HG02588 (cell line): ENCODE measurements around the gene IMP3.

Experiments
- ATAC-seq: cut with Tn5 transposase; IDR thresholded peaks from one replicate; pipeline ENCODE4 v1.9.1; 2021; ENCODE audit warnings: mild to moderate bottlenecking, moderate library complexity; ENCODE audit not compliant: unreplicated experiment

Gene IMP3

GRCh38 chr15:75625542-75626347 is 14.3 kb downstream of the IMP3 start, which contains the start of gene SNUPN:
Gene SNUPN (minus strand): TSS chr15:75625725. CDS start chr15:75621051, 4,674 bp downstream.
- peak; percentile 63 for ATAC-seq

DNA sequence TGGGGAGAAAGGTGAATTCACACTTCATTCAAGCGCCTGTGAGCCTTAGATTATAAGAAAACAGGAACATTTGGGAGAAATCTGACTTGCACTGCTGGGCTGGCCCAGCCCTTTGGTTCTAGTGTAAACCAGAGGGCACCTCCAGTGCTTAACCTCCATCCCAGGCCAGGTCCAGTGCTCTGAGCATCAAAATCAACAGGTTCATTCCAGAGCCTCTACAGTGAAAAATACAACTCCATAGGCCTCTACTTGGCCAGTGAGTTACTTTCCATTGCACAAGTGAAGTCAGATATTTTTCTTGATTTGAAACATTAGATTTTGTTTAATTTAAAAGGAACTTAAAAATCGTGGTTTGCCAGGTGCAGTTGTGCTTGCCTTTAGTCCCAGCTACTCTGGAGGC is 17.5 kb downstream of the IMP3 start:
- no peak for ATAC-seq

GRCh38 chr15:75620841-75621391 is 19.1 kb downstream of the IMP3 start:
- no peak for ATAC-seq

DNA sequence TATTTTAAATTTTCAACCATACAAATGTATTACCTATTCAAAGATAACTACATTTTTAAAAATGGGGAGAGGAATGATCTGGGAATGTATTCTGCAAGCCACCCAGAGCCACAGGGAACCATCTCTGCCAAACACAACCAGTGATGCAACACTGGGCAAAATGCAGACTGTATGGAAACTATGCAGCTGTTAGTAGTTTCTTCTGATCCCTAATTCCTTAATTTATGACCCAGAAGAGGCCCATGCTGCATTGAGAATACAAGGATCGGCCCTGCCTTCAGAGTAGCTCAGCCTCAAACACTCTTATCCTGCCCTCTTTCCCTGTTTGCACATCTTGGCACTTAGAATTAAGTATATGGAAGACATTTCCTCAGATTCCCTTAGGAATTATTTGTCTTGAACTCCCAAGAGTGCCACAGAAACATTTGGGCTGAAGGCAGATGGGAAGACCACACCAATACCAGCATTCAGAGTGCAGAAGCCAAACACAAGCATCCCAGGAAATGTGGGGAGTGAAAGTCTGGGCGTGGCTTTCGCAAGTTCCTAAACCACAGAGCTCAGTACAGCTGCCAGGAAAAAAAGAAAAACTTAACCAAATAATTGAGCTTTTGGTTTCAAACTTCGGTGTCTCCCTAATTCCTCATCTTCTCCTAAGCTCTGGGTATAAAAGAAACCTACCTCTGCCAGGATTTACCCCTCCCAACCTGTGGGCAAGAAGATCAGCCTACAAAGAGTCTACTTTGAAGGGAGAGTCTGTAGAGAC is 19.8 kb downstream of the IMP3 start:
- no peak for ATAC-seq

GRCh38 chr15:75616766-75617165 is 23.3 kb downstream of the IMP3 start:
- no peak for ATAC-seq

DNA sequence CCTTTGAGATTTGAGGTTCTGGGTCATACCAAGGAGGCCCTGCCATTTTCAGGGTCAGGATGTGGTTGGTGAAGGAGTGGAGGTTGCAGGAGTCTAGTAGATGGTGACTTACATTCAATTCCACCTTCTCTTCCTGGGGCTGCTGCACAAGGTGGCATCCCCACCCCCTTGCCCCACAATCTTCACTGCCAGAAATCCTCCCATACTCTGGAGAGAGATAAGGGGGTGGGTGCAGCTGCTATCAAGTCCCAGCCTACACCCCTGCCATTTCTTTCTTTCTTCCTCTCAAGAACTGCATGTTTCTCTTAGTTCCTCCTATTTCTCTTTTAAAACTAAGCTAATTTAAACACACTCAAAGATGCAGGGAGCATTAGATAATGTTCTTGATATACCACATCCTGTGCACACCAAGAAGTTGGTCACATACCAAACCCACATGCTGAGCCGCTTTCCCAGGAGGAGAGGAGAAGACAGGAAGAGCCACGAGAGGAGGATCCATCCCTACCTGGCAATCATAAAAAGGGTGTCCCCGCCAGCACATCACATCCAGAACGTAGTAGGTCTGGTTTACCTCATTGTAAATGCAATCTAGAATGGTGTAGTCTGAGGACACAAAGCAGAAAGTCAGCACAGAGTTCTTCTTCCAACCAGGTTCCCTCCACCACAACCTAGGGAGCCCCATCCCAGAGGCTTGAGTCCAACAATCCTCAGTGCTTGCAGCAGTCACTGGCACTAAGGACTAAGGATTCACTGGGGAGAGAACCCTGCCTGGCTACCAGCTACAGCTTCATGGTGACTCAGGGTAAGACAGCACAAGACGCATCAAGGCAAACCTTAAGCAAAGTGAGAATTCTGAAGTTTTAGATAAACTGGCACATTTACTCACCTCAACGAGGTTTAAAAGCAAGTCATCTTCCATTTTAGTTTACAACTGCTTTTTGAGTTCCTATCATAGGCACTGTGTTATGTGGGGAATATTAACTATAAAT is 33.0 kb downstream of the IMP3 start:
- ATAC-seq, result no peak

DNA sequence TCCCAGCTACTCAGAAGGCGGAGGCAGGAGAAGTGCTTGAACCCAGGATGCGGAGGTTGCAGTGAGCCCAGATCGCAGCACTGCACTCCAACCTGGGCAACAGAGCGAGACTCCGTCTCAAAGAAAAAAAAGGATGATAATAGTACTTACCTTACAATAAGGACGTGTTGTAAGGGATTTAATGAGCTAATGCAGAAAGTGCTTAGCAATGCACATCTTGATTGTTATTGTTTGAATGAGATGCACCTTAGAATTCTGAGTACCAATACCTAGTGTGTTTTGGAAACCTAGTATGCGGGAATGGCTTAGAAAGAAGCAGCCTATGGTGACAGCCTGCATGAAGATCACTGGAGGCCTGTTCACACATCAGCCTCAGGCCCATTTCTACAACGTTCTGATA is 34.0 kb downstream of the IMP3 start:
- ATAC-seq, result no peak

DNA sequence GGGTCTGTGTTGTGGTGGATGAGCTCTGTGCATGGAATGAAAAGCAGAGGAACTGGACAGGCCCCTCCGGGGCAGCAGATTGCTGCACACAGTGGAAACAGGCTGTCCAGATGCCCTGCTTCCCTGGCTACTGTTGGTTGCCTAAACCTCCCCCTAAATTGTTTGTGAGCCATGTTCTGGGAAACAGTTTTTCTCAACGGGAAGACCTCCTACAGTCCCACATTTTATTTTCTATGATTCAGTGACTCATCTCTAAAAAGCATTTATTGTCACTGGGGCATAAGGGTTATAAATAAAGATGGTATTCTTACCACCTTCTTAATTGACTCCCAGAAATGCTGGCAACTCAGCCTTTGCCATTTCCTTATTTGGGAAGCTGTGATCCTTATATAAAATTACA is 40.6 kb downstream of the IMP3 start:
- no peak for ATAC-seq

- no peak for ATAC-seq
Measured at GRCh38 chr15:75598361-75598760, 41.7 kb downstream of the IMP3 start.

- ATAC-seq, result no peak
Measured at GRCh38 chr15:75597667-75598341, 42.2 kb downstream of the IMP3 start.

GRCh38 chr15:75596703-75597345 is 43.2 kb downstream of the IMP3 start:
- no peak for ATAC-seq

- no peak for ATAC-seq
Measured at GRCh38 chr15:75594276-75594675, 45.7 kb downstream of the IMP3 start.

DNA sequence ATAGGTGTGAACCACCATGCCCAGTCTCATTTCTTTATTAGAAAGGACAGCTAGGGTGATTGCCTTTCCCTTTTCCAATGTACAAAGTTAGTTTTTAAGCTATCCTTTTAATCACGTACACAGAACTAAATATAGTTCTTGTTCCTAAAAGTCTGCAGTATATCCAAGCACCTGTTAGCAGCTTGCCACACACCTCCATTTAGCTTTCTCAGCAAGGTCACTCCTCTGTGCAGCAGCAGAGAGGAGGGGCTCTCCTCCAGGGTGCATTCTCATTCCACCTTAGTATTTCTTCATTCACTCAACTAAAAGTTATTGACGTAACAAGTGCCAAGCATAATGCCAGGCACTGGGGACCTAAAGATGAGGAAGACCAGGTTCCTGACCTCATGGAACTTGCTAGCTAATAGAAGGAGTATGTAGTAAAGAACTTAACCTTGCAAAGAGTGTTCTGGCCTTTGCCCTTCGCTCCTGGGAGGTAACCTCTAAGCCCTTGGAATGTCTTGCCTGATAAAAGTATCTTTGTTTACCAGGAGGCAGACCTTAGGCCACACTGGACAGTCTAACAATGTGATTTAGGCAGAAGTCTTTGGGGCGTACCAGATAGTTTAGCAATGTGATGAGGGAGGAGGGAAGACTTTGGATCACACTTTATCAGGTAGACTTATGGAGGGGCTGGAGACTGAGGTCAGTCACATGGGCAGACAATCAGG is 48.2 kb downstream of the IMP3 start:
- no peak for ATAC-seq

- no peak for ATAC-seq
Measured at GRCh38 chr15:75590239-75590638, 49.8 kb downstream of the IMP3 start.
